GM23338 (cell line): ENCODE data around the gene CTNNA1. TPM values are rescaled to one million over a fixed set of nuclear protein-coding genes. Genes with fewer than 3 reads are reported as not detected.
"Not testable (repeated sequence)": the region's sequence is repeated elsewhere in the genome, so short reads cannot be mapped to it uniquely, and the experiment has no call there.

Experiments
- ATAC-seq: fragments of 200-7000 bp; cut with Tn5 transposase; 3 replicates; pipeline ENCODE4 v1.9.1; 2020
- DNase-seq: peaks from one replicate; pipeline ENCODE4 v3.0.0-alpha.2; 2015; ENCODE audit warnings: low spot score
- H2AFZ ChIP-seq: fragments of 200-600 bp; sonication (generic); 2 replicates; pipeline ENCODE4 v1.8.0; 2016; ENCODE audit warnings: antibody characterized with exemption, mild to moderate bottlenecking, moderate library complexity
- H3F3A ChIP-seq: fragments of 200-600 bp; sonication (generic); replicated peaks from 2 replicates; pipeline ENCODE4 v1.8.0; 2017; ENCODE audit warnings: antibody characterized with exemption, mixed run types, low read depth
- H3K27ac ChIP-seq: fragments of 200-600 bp; sonication (generic); 2 replicates; pipeline ENCODE4 v1.6.1; 2016; ENCODE audit warnings: low read depth
- H3K27me3 ChIP-seq: fragments of 200-600 bp; sonication (generic); 2 replicates; pipeline ENCODE4 v1.8.0; 2016; ENCODE audit warnings: mild to moderate bottlenecking, mixed run types, moderate library complexity; ENCODE audit not compliant: insufficient read depth
- H3K36me3 ChIP-seq: fragments of 200-600 bp; sonication (generic); 2 replicates; pipeline ENCODE4 v1.8.0; 2016; ENCODE audit warnings: mild to moderate bottlenecking; ENCODE audit not compliant: insufficient read depth
- H3K4me1 ChIP-seq: fragments of 200-600 bp; sonication (generic); 2 replicates; pipeline ENCODE4 v1.8.0; 2016; ENCODE audit warnings: mild to moderate bottlenecking, moderate library complexity; ENCODE audit not compliant: insufficient read depth
- H3K4me2 ChIP-seq: fragments of 200-600 bp; sonication (generic); 2 replicates; pipeline ENCODE4 v1.7.1; 2017; ENCODE audit warnings: mixed run types
- H3K4me3 ChIP-seq: fragments of 200-600 bp; sonication (generic); 2 replicates; pipeline ENCODE4 v1.6.1; 2016; ENCODE audit warnings: mixed run types
- H3K79me2 ChIP-seq: fragments of 200-600 bp; sonication (generic); replicated peaks from 2 replicates; pipeline ENCODE4 v1.8.0; 2017; ENCODE audit warnings: mild to moderate bottlenecking; ENCODE audit not compliant: insufficient read depth
- H3K9me2 ChIP-seq: fragments of 200-600 bp; sonication (generic); 2 replicates; pipeline ENCODE4 v1.8.0; 2017; ENCODE audit not compliant: insufficient read depth
- H4K20me1 ChIP-seq: fragments of 200-600 bp; sonication (generic); replicated peaks from 2 replicates; pipeline ENCODE4 v1.8.0; 2017; ENCODE audit warnings: mild to moderate bottlenecking; ENCODE audit not compliant: insufficient read depth
- H3K27ac Mint-ChIP-seq: 2 replicates; pipeline ENCODE4 v1.8.0; 2020; ENCODE audit warnings: inconsistent platforms, mild to moderate bottlenecking, moderate library complexity, mixed read lengths
- H3K27me3 Mint-ChIP-seq: 3 replicates; pipeline ENCODE4 v1.8.0; 2022; ENCODE audit warnings: low read depth, mild to moderate bottlenecking, moderate library complexity, mixed read lengths, inconsistent platforms; ENCODE audit not compliant: insufficient read depth, poor library complexity
- H3K36me3 Mint-ChIP-seq: 3 replicates; pipeline ENCODE4 v1.8.0; 2021; ENCODE audit warnings: low read depth, mild to moderate bottlenecking, inconsistent platforms, moderate library complexity, mixed read lengths
- H3K4me1 Mint-ChIP-seq: 3 replicates; pipeline ENCODE4 v1.8.0; 2020; ENCODE audit warnings: mild to moderate bottlenecking, inconsistent platforms, mixed read lengths
- H3K4me3 Mint-ChIP-seq: 3 replicates; pipeline ENCODE4 v1.8.0; 2021; ENCODE audit warnings: moderate library complexity, mild to moderate bottlenecking, inconsistent platforms, mixed read lengths
- H3K9me3 Mint-ChIP-seq: 3 replicates; pipeline ENCODE4 v1.8.0; 2020; ENCODE audit warnings: moderate library complexity, mild to moderate bottlenecking, inconsistent platforms, mixed read lengths
- ETS1 ChIP-seq: IDR thresholded peaks from 2 replicates; pipeline ENCODE4 v1.6.1; 2016; ENCODE audit warnings: antibody characterized with exemption
- REST ChIP-seq: IDR thresholded peaks from one replicate; pipeline ENCODE4 v1.6.1; 2018; ENCODE audit warnings: antibody characterized with exemption; ENCODE audit not compliant: unreplicated experiment
- STAT1 ChIP-seq: IDR thresholded peaks from one replicate; pipeline ENCODE4 v1.6.1; 2016; ENCODE audit warnings: antibody characterized with exemption; ENCODE audit not compliant: unreplicated experiment
- ZNF331 ChIP-seq: fragments of 250-450 bp; sonication (Bioruptor Pico); IDR thresholded peaks from 2 replicates; pipeline ENCODE4 v1.5.0; 2020; ENCODE audit warnings: low read depth, mild to moderate bottlenecking, moderate library complexity
- ZNF462 ChIP-seq: fragments of 250-450 bp; sonication (Bioruptor Pico); IDR thresholded peaks from 2 replicates; pipeline ENCODE4 v1.5.0; 2020; ENCODE audit warnings: mild to moderate bottlenecking, moderate library complexity
- polyA plus RNA-seq: library from polyadenylated mRNA; unstranded; fragments of >200 nt; fragmentation: Nextera tagmentation; extraction: Ambion mirVana; gene quantifications from 2 replicates; pipeline ENCODE4 v1.2.1, GENCODE V29; 2016
- total RNA-seq: library from RNA; depleted of rRNA; stranded (reverse); fragments of >200 nt; shearing (Covaris generic); gene quantifications from 2 replicates; pipeline ENCODE4 v1.2.3, GENCODE V29; 2014

CTNNA1 gene
- total and polyA plus RNA-seq, 2 experiments from 2014 or later: 111 to 348 TPM

GRCh38 chr5:138761115-138761514 is 7.9 kb downstream of the CTNNA1 start:
- Histone ChIP-seq H3K36me3 (peaks cover 18% of the 10 kb centered on the region), H4K20me1 (peaks cover 46% of the 10 kb centered on the region), H3K79me2 (peaks cover 100% of the 10 kb centered on the region), H3K4me1 (peaks cover 29% of the 10 kb centered on the region; the same call in 1 of the 2 replicates)
- H3K9me3 Mint-ChIP-seq: peaks cover 28% of the 10 kb centered on the region
- not testable (repeated sequence) for H3K9me2 ChIP-seq, H3F3A ChIP-seq, H3K27ac ChIP-seq, H3K27me3 ChIP-seq, H3K4me3 ChIP-seq, H3K4me2 ChIP-seq, H3K27me3 Mint-ChIP-seq, H3K27ac Mint-ChIP-seq, H2AFZ ChIP-seq, DNase-seq, H3K4me3 Mint-ChIP-seq, ATAC-seq
- peaks cover 52% of the 10 kb centered on the region for H3K36me3 Mint-ChIP-seq
- peaks cover 27% of the 10 kb centered on the region for H3K4me1 Mint-ChIP-seq

- not testable (repeated sequence) for H3F3A ChIP-seq, H3K4me3 Mint-ChIP-seq, H3K27ac ChIP-seq, H3K9me2 ChIP-seq, DNase-seq, H3K27me3 Mint-ChIP-seq, H3K4me3 ChIP-seq, H2AFZ ChIP-seq, H3K4me2 ChIP-seq, H3K27me3 ChIP-seq
- Mint-ChIP-seq H3K4me1 (peaks cover 28% of the 10 kb centered on the region), H3K9me3 (peaks cover 22% of the 10 kb centered on the region), H3K27ac (peak overlapping the region; percentile 41; the same call in 1 of the 2 replicates), H3K36me3 (peaks cover 46% of the 10 kb centered on the region)
- peaks cover 23% of the 10 kb centered on the region; the same call in 1 of the 2 replicates for H3K4me1 ChIP-seq
- H3K36me3 ChIP-seq: peaks cover 14% of the 10 kb centered on the region
- H4K20me1 ChIP-seq: peaks cover 50% of the 10 kb centered on the region
- peaks cover 100% of the 10 kb centered on the region for H3K79me2 ChIP-seq
- peak; percentile 36 for ATAC-seq
Measured at GRCh38 chr5:138761670-138762069, 8.4 kb downstream of the CTNNA1 start.

GRCh38 chr5:138762110-138762509 is 8.9 kb downstream of the CTNNA1 start:
- Histone ChIP-seq H3K79me2 (peaks cover 100% of the 10 kb centered on the region), H3K9me2 (no peaks in the 10 kb centered on the region), H4K20me1 (peaks cover 55% of the 10 kb centered on the region), H3K27ac (no peak overlapping the region), H3K4me3 (no peak overlapping the region), H2AFZ (no peak overlapping the region), H3K4me1 (peaks cover 21% of the 10 kb centered on the region; the same call in 1 of the 2 replicates), H3F3A (no peaks in the 10 kb centered on the region), H3K4me2 (no peak overlapping the region), H3K36me3 (peaks cover 14% of the 10 kb centered on the region), H3K27me3 (no peaks in the 10 kb centered on the region)
- peaks cover 28% of the 10 kb centered on the region for H3K4me1 Mint-ChIP-seq
- H3K4me3 Mint-ChIP-seq: no peak overlapping the region
- no peak overlapping the region for H3K27ac Mint-ChIP-seq
- TF ChIP-seq ZNF331 (CRISPR knock-in tag) (no peak), STAT1 (no peak), ZNF462 (no peak), REST (no peak), ETS1 (no peak)
- H3K9me3 Mint-ChIP-seq: peaks cover 19% of the 10 kb centered on the region
- no peak for DNase-seq
- ATAC-seq: no peak
- H3K36me3 Mint-ChIP-seq: peaks cover 42% of the 10 kb centered on the region
- peaks cover 4% of the 10 kb centered on the region for H3K27me3 Mint-ChIP-seq
